ENCODE measurements around the gene CRMP1. TPM values are rescaled to one million over a fixed set of nuclear protein-coding genes. Genes with fewer than 3 reads are reported as not detected.

The CRMP1 gene
- total and polyA plus RNA-seq, 5 experiments from 2014 or later = not detected

DNA sequence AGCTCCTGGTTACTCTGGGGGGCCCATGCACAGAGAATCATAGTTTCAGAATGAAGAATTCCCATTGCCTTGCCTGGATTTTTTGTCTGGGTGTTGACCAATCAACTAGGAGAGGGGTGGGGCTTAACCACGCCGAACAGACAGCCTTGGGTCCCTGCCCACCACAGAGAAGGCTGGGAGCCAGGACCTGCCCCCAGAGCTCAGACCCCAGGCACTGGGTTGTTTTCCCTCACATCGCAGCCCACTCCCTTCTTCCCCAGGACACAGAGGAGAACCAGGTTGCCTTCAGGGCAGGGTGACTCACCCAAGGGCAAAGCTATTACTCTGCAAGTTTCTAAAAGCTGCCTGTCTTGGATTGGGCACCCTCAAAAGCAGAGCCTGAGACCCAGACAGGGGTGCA, 23.3 kb upstream of the CRMP1 start:
- POLR2A ChIA-PET = no interaction called here
- Mint-ChIP-seq H3K27ac (no peak overlapping the region), H3K27me3 (peaks cover 4 to 34% (median 15%) of the 10 kb centered on the region in 5 donors)

DNA sequence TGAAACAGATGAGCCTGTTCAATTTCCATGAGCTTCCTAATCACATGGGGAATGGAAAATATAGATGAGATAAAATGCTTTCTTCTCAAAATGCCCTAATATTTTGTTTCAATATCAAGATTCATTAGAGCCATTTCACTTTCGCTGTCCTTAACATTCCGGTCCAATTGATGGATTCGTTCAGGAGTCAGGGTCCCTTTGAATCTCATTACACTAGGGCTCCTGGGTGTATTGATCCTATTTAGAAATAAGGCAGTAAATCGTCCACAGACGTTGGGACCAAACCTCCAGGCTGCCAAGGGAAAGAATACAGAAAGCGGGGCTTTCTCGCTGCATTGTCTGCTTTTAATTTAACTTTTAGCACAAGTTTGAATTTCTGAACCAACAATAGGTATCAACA, 20.6 kb upstream of the CRMP1 start:
- peaks cover 0 to 29% (median 20%) of the 10 kb centered on the region in 9 donors for H3K9me3 Mint-ChIP-seq
- H3K36me3 Mint-ChIP-seq = peaks cover 0 to 14% (median 2%) of the 10 kb centered on the region in 3 donors
- H3K27me3 Mint-ChIP-seq = peaks cover 0 to 22% (median 7%) of the 10 kb centered on the region in 5 donors
- H3K4me1 Mint-ChIP-seq = peaks cover 0 to 3% (median 0%) of the 10 kb centered on the region in 4 donors
- DNase-seq (no peak), ATAC-seq (no peak)
- no peak overlapping the region for H3K4me3 Mint-ChIP-seq
- POLR2A ChIA-PET = no interaction called here
- no peak overlapping the region for H3K27ac Mint-ChIP-seq

More for the DNA sequence above, 23.3 kb upstream of the CRMP1 start:
- Mint-ChIP-seq H3K4me3 (no peak overlapping the region), H3K9me3 (peaks cover 0 to 10% (median 8%) of the 10 kb centered on the region in 9 donors), H3K36me3 (peaks cover 0 to 2% (median under 1%) of the 10 kb centered on the region in 3 donors), H3K4me1 (peaks cover 0 to 3% (median 0%) of the 10 kb centered on the region in 4 donors)
- DNase-seq (no peak), ATAC-seq (no peak)

DNA sequence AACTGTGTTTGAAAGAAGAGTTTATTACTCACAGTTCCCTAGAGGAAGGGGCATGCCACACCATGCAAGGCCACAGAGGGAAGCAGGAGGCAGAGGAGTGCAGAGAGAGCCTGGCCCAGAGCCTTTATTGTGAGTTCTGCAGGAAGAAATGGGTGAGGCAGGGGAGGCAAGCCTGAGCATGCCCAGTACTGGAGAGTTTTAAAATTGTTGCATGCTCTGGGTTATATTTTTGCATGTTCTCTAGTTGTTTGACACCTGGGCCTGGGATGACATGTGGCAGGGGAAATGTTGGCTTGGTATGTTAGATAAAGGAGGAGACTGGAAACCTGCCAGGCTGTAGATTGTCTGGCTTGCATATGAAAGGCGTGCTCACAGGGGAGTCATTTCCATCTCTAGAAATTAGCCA, 19.7 kb upstream of the CRMP1 start:
- H3K27ac Mint-ChIP-seq = no peak overlapping the region
- H3K4me1 Mint-ChIP-seq = peaks cover 0 to 3% (median 0%) of the 10 kb centered on the region in 4 donors
- POLR2A ChIA-PET = no interaction called here
- H3K9me3 Mint-ChIP-seq = peaks cover 2 to 33% (median 28%) of the 10 kb centered on the region in 9 donors
- H3K4me3 Mint-ChIP-seq = no peak overlapping the region
- no peak for ATAC-seq
- no peak for DNase-seq
- peaks cover 0 to 14% (median 2%) of the 10 kb centered on the region in 3 donors for H3K36me3 Mint-ChIP-seq
- peaks cover 0 to 20% (median 7%) of the 10 kb centered on the region in 5 donors for H3K27me3 Mint-ChIP-seq

DNA sequence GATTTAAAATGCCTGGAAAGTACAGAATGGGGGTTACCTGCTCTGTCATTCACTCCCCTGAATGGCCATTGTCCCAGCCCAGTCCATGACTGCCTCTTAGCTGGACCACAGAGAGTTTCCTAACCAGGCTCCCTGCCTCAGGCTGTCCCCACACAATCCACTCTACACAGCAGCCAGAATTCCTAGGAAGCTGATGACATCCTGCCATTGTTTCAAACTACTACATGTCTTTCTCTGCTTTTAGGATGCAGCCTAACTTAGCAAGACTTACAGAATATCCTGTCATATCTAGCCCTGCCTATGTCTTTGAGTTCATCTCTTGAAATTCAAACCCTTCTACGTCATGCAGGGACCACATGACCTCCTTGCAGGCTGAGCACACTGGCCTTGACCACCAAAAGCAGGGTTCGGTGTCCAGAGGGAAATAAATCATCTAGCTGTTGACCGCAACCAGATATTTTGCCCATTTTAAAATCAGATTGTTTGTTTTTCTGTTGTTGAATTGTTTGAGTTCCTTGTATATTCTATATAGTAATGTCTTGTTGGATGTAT, 16.1 kb upstream of the CRMP1 start:
- Mint-ChIP-seq H3K4me1 (no peaks in the 10 kb centered on the region), H3K27me3 (peaks cover 9 to 37% (median 27%) of the 10 kb centered on the region in 5 donors), H3K27ac (no peak overlapping the region), H3K36me3 (peaks cover 0 to 19% (median 2%) of the 10 kb centered on the region in 3 donors), H3K4me3 (no peak overlapping the region), H3K9me3 (peaks cover 2 to 41% (median 27%) of the 10 kb centered on the region in 9 donors)
- POLR2A ChIA-PET = no interaction called here
- ATAC-seq (no peak), DNase-seq (no peak)

GRCh38 chr4:5906191-5906590, 13.3 kb upstream of the CRMP1 start:
- H3K4me3 Mint-ChIP-seq = no peak overlapping the region

GRCh38 chr4:5905714-5906113, 12.8 kb upstream of the CRMP1 start:
- H3K27ac Mint-ChIP-seq = no peak overlapping the region

More at GRCh38 chr4:5906191-5906590, 13.3 kb upstream of the CRMP1 start:
- Mint-ChIP-seq H3K4me1 (no peaks in the 10 kb centered on the region), H3K9me3 (peaks cover 0 to 35% (median 26%) of the 10 kb centered on the region in 9 donors), H3K36me3 (peaks cover 0 to 18% (median 0%) of the 10 kb centered on the region in 3 donors), H3K27me3 (peaks cover 11 to 44% (median 36%) of the 10 kb centered on the region in 5 donors), H3K27ac (no peak overlapping the region)
- POLR2A ChIA-PET = no interaction called here
- DNase-seq = no peak
- ATAC-seq = no peak

DNA sequence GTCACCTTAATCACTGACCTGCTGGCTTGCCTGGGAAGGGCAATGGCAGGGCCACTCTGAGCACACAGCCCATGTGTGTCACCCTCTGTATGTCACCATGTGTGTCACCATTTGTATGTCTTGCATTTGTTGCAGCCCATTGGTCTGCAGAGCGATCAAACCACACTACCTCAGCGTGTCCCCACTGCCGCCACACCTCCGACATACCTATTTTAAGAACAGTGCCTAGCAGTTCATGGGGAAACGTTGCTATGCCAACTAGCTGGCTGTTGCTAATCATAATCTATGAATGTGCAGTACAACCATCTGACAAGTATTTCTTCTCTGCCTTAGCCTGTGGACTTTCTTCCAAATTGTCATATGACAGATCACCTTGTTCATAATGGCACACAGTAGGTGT, 8.0 kb upstream of the CRMP1 start:
- no peak overlapping the region for H3K4me3 Mint-ChIP-seq
- H3K9me3 Mint-ChIP-seq = peaks cover 0 to 11% (median 6%) of the 10 kb centered on the region in 9 donors
- POLR2A ChIA-PET = no interaction called here
- H3K4me1 Mint-ChIP-seq = no peaks in the 10 kb centered on the region
- DNase-seq (no peak), ATAC-seq (no peak)
- H3K27me3 Mint-ChIP-seq = peaks cover 17 to 60% (median 38%) of the 10 kb centered on the region in 5 donors
- no peak overlapping the region for H3K27ac Mint-ChIP-seq
- H3K36me3 Mint-ChIP-seq = peaks cover 0 to 8% (median 0%) of the 10 kb centered on the region in 3 donors

More at GRCh38 chr4:5905714-5906113, 12.8 kb upstream of the CRMP1 start:
- peaks cover 0 to 33% (median 25%) of the 10 kb centered on the region in 9 donors for H3K9me3 Mint-ChIP-seq
- no peaks in the 10 kb centered on the region for H3K4me1 Mint-ChIP-seq
- no peak for ATAC-seq
- DNase-seq = no peak
- peaks cover 12 to 44% (median 39%) of the 10 kb centered on the region in 5 donors for H3K27me3 Mint-ChIP-seq
- POLR2A ChIA-PET = no interaction called here
- peaks cover 0 to 16% (median 0%) of the 10 kb centered on the region in 3 donors for H3K36me3 Mint-ChIP-seq
- no peak overlapping the region for H3K4me3 Mint-ChIP-seq

DNA sequence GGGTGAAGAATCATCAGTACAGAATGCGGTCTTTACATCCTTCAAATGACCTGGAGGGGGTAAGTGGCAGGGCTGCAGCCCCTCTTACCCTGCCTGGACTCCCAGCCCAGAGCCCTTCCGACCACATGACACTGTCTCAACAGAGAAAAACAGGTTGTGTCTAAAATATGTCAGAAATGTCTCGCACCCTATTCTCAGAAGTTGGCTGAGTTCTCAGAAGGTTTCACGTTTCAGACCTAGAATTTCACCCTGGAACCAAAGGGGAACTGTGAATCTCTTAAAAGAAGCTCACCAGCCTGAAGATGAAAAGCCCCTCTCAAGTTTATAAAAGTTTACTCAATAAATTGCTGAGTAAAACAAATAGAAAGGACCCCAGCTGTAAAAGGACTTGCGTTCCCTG, 7.0 kb upstream of the CRMP1 start:
- H3K27ac Mint-ChIP-seq = no peak overlapping the region
- peaks cover 0 to 8% (median 0%) of the 10 kb centered on the region in 3 donors for H3K36me3 Mint-ChIP-seq
- H3K4me3 Mint-ChIP-seq = no peak overlapping the region
- H3K27me3 Mint-ChIP-seq = peaks cover 13 to 50% (median 32%) of the 10 kb centered on the region in 5 donors
- POLR2A ChIA-PET = no interaction called here
- no peaks in the 10 kb centered on the region for H3K4me1 Mint-ChIP-seq
- DNase-seq (no peak), ATAC-seq (no peak)
- H3K9me3 Mint-ChIP-seq = peaks cover 0 to 9% (median 6%) of the 10 kb centered on the region in 9 donors

GRCh38 chr4:5899396-5899795, 6.5 kb upstream of the CRMP1 start:
- H3K4me1 Mint-ChIP-seq = no peaks in the 10 kb centered on the region
- ATAC-seq = no peak
- H3K4me3 Mint-ChIP-seq = no peak overlapping the region
- H3K36me3 Mint-ChIP-seq = peaks cover 0 to 8% (median 0%) of the 10 kb centered on the region in 3 donors
- peaks cover 9 to 48% (median 32%) of the 10 kb centered on the region in 5 donors for H3K27me3 Mint-ChIP-seq
- no peak overlapping the region for H3K27ac Mint-ChIP-seq
- POLR2A ChIA-PET = no interaction called here
- peaks cover 0 to 9% (median 6%) of the 10 kb centered on the region in 9 donors for H3K9me3 Mint-ChIP-seq
- DNase-seq = no peak

DNA sequence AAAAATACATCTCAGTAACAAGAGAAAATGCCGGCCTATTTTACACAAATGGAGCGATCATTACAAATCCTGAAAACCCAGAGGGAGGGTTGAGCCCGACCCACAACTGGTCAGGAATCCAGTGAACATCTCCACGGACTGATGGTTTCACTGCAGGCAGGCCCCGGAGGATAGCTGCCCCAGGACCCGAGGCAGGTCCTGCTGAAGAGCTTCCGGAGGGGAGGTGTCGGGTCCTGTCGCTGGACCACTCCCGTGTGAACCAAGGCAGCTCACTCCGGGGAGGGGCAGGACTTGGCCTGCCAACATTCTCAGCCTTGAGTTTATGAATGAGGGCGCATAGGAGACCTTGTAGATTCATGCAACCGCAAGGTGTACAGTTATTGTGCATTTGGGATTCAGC, 4.8 kb upstream of the CRMP1 start:
- Mint-ChIP-seq H3K27me3 (peaks cover 16 to 44% (median 37%) of the 10 kb centered on the region in 5 donors), H3K36me3 (peaks cover 0 to 8% (median 2%) of the 10 kb centered on the region in 3 donors), H3K4me3 (no peak overlapping the region), H3K9me3 (peaks cover 0 to 11% (median 7%) of the 10 kb centered on the region in 9 donors), H3K27ac (no peak overlapping the region), H3K4me1 (peaks cover 0 to 4% (median 0%) of the 10 kb centered on the region in 4 donors)
- no peak for ATAC-seq
- DNase-seq = no peak
- POLR2A ChIA-PET = no interaction called here

GRCh38 chr4:5895287-5895686, 2.4 kb upstream of the CRMP1 start:
- Mint-ChIP-seq H3K27ac (no peak overlapping the region), H3K4me1 (peaks cover 0 to 6% (median 1%) of the 10 kb centered on the region in 4 donors), H3K36me3 (peaks cover 0 to 15% (median 6%) of the 10 kb centered on the region in 3 donors), H3K4me3 (no peak overlapping the region), H3K9me3 (peaks cover 0 to 11% (median 7%) of the 10 kb centered on the region in 9 donors), H3K27me3 (peaks cover 19 to 55% (median 41%) of the 10 kb centered on the region in 5 donors)
- DNase-seq (no peak), ATAC-seq (no peak)
- POLR2A ChIA-PET = no interaction called here

GRCh38 chr4:5894266-5894665, 1.4 kb upstream of the CRMP1 start:
- H3K4me3 Mint-ChIP-seq = no peak overlapping the region
- ATAC-seq (no peak), DNase-seq (no peak)
- peaks cover 0 to 13% (median 6%) of the 10 kb centered on the region in 4 donors for H3K4me1 Mint-ChIP-seq
- no peak overlapping the region for H3K27ac Mint-ChIP-seq
- POLR2A ChIA-PET = no interaction called here
- H3K36me3 Mint-ChIP-seq = peaks cover 0 to 15% (median 6%) of the 10 kb centered on the region in 3 donors
- H3K27me3 Mint-ChIP-seq = peaks cover 27 to 65% (median 46%) of the 10 kb centered on the region in 5 donors
- H3K9me3 Mint-ChIP-seq = peaks cover 0 to 11% (median 8%) of the 10 kb centered on the region in 9 donors

DNA sequence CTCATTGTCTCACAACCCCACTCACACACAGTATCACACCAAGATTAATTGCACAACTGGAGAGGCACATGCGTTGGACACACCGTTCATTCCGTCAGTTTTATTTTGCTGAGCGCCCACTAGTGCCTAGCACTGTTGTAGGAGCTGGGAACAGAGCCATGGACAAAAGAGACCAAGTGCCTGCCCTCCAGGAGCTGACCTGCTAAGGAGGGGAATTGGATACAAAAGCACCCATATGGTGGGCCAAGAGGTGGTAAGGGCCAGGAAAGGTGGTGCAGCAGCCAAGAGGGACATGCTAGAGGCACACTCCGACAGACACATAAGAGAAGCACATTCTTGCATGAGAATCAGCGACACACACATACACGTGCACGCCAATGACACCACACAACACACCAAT, 705 bp upstream of the CRMP1 start:
- peaks cover 0 to 15% (median 6%) of the 10 kb centered on the region in 3 donors for H3K36me3 Mint-ChIP-seq
- peaks cover 0 to 11% (median 7%) of the 10 kb centered on the region in 9 donors for H3K9me3 Mint-ChIP-seq
- H3K4me3 Mint-ChIP-seq = no peak overlapping the region
- peaks cover 0 to 14% (median 10%) of the 10 kb centered on the region in 4 donors for H3K4me1 Mint-ChIP-seq
- DNase-seq = no peak
- H3K27ac Mint-ChIP-seq = no peak overlapping the region
- ATAC-seq = no peak
- H3K27me3 Mint-ChIP-seq = peaks cover 29 to 66% (median 49%) of the 10 kb centered on the region in 5 donors
- POLR2A ChIA-PET = no interaction called here

All from naive thymus-derived CD8-positive, alpha-beta T cell (primary cell).